Activated CD4-positive, alpha-beta T cell treated with anti-CD3 and anti-CD28 coated beads for 36 hours (primary cell): ENCODE measurements around the gene SPRING1. TPM values are rescaled to one million over a fixed set of nuclear protein-coding genes. Genes with fewer than 3 reads are reported as not detected.
A peak's percentile ranks its signal among the peaks of the same experiment; 100 is the strongest.

Experiments
- ATAC-seq: fragments of 200-7000 bp; cut with Tn5 transposase; one replicate; pipeline ENCODE4 v1.10.0; 2021; ENCODE audit warnings: mild to moderate bottlenecking, moderate library complexity
- CTCF ChIA-PET: fragments of 350-600 bp; sonication (Branson Sonifier 250); formaldehyde crosslinking; loops from one replicate; lab custom pipeline; 2021; ENCODE audit warnings: antibody characterized with exemption; lab: Charles Lee
- POLR2A ChIA-PET: fragments of 350-600 bp; sonication (Branson Sonifier 250); formaldehyde crosslinking; loops from one replicate; lab custom pipeline; 2021; ENCODE audit warnings: antibody characterized with exemption, inconsistent platforms; lab: Charles Lee
- DNase-seq: peaks from one replicate; pipeline ENCODE4 v3.0.0-alpha.2; 2020
- H3K27ac Mint-ChIP-seq: one replicate; pipeline ENCODE4 v1.8.0; 2021; ENCODE audit warnings: mixed read lengths
- H3K27me3 Mint-ChIP-seq: one replicate; pipeline ENCODE4 v1.8.0; 2021; ENCODE audit warnings: mixed read lengths
- H3K36me3 Mint-ChIP-seq: one replicate; pipeline ENCODE4 v1.8.0; 2021; ENCODE audit warnings: low read depth, mixed read lengths
- H3K4me1 Mint-ChIP-seq: one replicate; pipeline ENCODE4 v1.8.0; 2021; ENCODE audit warnings: mixed read lengths
- H3K4me3 Mint-ChIP-seq: one replicate; pipeline ENCODE4 v1.8.0; 2021; ENCODE audit warnings: mild to moderate bottlenecking, moderate library complexity, mixed read lengths
- H3K9me3 Mint-ChIP-seq: one replicate; pipeline ENCODE4 v1.8.0; 2021; ENCODE audit warnings: low read depth, mixed read lengths
- intact Hi-C, 2 experiments: fragments of 100-400 bp; cut with DNase I in 1 of 2; cut with micrococcal nuclease in 1 of 2; formaldehyde crosslinking; loops; one replicate each; pipeline versions ENCODE4 v1.14.2 to v1.15.1; 2022 to 2024; cut with DNase I, micrococcal nuclease
- total RNA-seq, 2 experiments: library from RNA; stranded (reverse); gene quantifications; one replicate each; pipeline ENCODE4 v1.2.3, GENCODE V29; 2021

Gene SPRING1
- total RNA-seq, 2 experiments from 2014 or later: 15.3 to 17.4 TPM

- CTCF ChIA-PET: no interaction called here
- intact Hi-C loops: loop anchor here (2.0 to 10.0 kb wide), 4 partner anchors 185 to 1636 kb away; partner anchors contain the start of genes RFC5 (in 1 of the 2) and TAOK3 (in 1 of the 2)
- Mint-ChIP-seq H3K27ac (peak overlapping the region; percentile 34), H3K4me1 (peaks cover 22% of the 10 kb centered on the region), H3K27me3 (no peaks in the 10 kb centered on the region), H3K9me3 (no peaks in the 10 kb centered on the region), H3K4me3 (peak overlapping the region; percentile 85), H3K36me3 (peaks cover 15% of the 10 kb centered on the region)
- POLR2A ChIA-PET: no interaction called here
- ATAC-seq: no peak
- peak; percentile 30 for DNase-seq
Measured at GRCh38 chr12:116736962-116737773, 701 bp downstream of the SPRING1 start.

- H3K9me3 Mint-ChIP-seq: no peaks in the 10 kb centered on the region
- ChIA-PET CTCF (interaction anchor here (0.5 to 0.7 kb wide), 2 partner anchors 270 to 475 kb away, joined by 3 read pairs; no protein-coding TSS in a partner anchor), POLR2A (interaction anchor here (0.5 to 0.6 kb wide), 2 partner anchors 12 to 16 kb away, joined by 3 to 7 read pairs; no protein-coding TSS in a partner anchor)
- no peaks in the 10 kb centered on the region for H3K27me3 Mint-ChIP-seq
- DNase-seq: peak; percentile 16
- intact Hi-C loops: loop anchor here (2.0 to 10.0 kb wide), 4 partner anchors 186 to 1637 kb away; partner anchors contain the start of genes RFC5 (in 1 of the 2) and TAOK3 (in 1 of the 2)
- H3K4me1 Mint-ChIP-seq: peaks cover 23% of the 10 kb centered on the region
- H3K36me3 Mint-ChIP-seq: peaks cover 12% of the 10 kb centered on the region
- H3K4me3 Mint-ChIP-seq: peak overlapping the region; percentile 85
- ATAC-seq: no peak
- H3K27ac Mint-ChIP-seq: no peak overlapping the region
Measured at GRCh38 chr12:116735951-116736599, 1.8 kb downstream of the SPRING1 start.

- ChIA-PET CTCF (no interaction called here), POLR2A (no interaction called here)
- Mint-ChIP-seq H3K27me3 (no peaks in the 10 kb centered on the region), H3K4me3 (no peak overlapping the region), H3K27ac (peak overlapping the region; percentile 3), H3K4me1 (peaks cover 23% of the 10 kb centered on the region), H3K36me3 (peaks cover 12% of the 10 kb centered on the region), H3K9me3 (no peaks in the 10 kb centered on the region)
- no peak for DNase-seq
- intact Hi-C loops: loop anchor here (5.0 to 10.0 kb wide), 3 partner anchors 187 to 1282 kb away; partner anchors contain the start of gene RFC5 (in 1 of the 2)
- no peak for ATAC-seq
Measured at GRCh38 chr12:116735084-116735483, 2.8 kb downstream of the SPRING1 start.

GRCh38 chr12:116734156-116734768, 3.6 kb downstream of the SPRING1 start:
- H3K27ac Mint-ChIP-seq: no peak overlapping the region
- peaks cover 25% of the 10 kb centered on the region for H3K4me1 Mint-ChIP-seq
- no peak overlapping the region for H3K4me3 Mint-ChIP-seq
- no peaks in the 10 kb centered on the region for H3K27me3 Mint-ChIP-seq
- ChIA-PET POLR2A (no interaction called here), CTCF (no interaction called here)
- peaks cover 13% of the 10 kb centered on the region for H3K36me3 Mint-ChIP-seq
- no peak for DNase-seq
- ATAC-seq: no peak
- intact Hi-C loops: loop anchor here in 1 of 2 experiments (10.0 kb wide), 1 partner anchor 231 kb away; no protein-coding TSS in a partner anchor
- no peaks in the 10 kb centered on the region for H3K9me3 Mint-ChIP-seq

GRCh38 chr12:116731801-116732200, 6.1 kb downstream of the SPRING1 start:
- no peak overlapping the region for H3K4me3 Mint-ChIP-seq
- no peak overlapping the region for H3K27ac Mint-ChIP-seq
- H3K27me3 Mint-ChIP-seq: no peaks in the 10 kb centered on the region
- peaks cover 19% of the 10 kb centered on the region for H3K36me3 Mint-ChIP-seq
- intact Hi-C loops: loop anchor here in 1 of 2 experiments (10.0 kb wide), 1 partner anchor 233 kb away; no protein-coding TSS in a partner anchor
- ChIA-PET POLR2A (no interaction called here), CTCF (no interaction called here)
- H3K9me3 Mint-ChIP-seq: no peaks in the 10 kb centered on the region
- no peak for DNase-seq
- H3K4me1 Mint-ChIP-seq: peaks cover 26% of the 10 kb centered on the region
- ATAC-seq: no peak

- no peaks in the 10 kb centered on the region for H3K27me3 Mint-ChIP-seq
- H3K27ac Mint-ChIP-seq: no peak overlapping the region
- DNase-seq: no peak
- ATAC-seq: no peak
- no peak overlapping the region for H3K4me3 Mint-ChIP-seq
- peaks cover 8% of the 10 kb centered on the region for H3K36me3 Mint-ChIP-seq
- POLR2A ChIA-PET: no interaction called here
- peaks cover 15% of the 10 kb centered on the region for H3K4me1 Mint-ChIP-seq
- CTCF ChIA-PET: interaction anchor here (0.7 kb wide), 1 partner anchor 9 kb away, joined by 3 read pairs; no protein-coding TSS in a partner anchor
- intact Hi-C loops: no loop called here
- no peaks in the 10 kb centered on the region for H3K9me3 Mint-ChIP-seq
Measured at GRCh38 chr12:116727891-116728290, 10.0 kb downstream of the SPRING1 start.

GRCh38 chr12:116727261-116727660, 10.6 kb downstream of the SPRING1 start:
- ATAC-seq: no peak
- Mint-ChIP-seq H3K36me3 (peaks cover 14% of the 10 kb centered on the region), H3K27ac (no peak overlapping the region), H3K27me3 (no peaks in the 10 kb centered on the region), H3K9me3 (no peaks in the 10 kb centered on the region), H3K4me3 (no peak overlapping the region), H3K4me1 (peaks cover 21% of the 10 kb centered on the region)
- POLR2A ChIA-PET: no interaction called here
- DNase-seq: no peak
- CTCF ChIA-PET: interaction anchor here (0.7 to 0.9 kb wide), 2 partner anchors 9 to 24 kb away, joined by 3 to 4 read pairs; no protein-coding TSS in a partner anchor
- intact Hi-C loops: no loop called here

- CTCF ChIA-PET: interaction anchor here (0.6 to 1.7 kb wide), 4 partner anchors 17 to 338 kb away, joined by 3 to 8 read pairs (median 4); no protein-coding TSS in a partner anchor
Measured at GRCh38 chr12:116726694-116727093, 11.2 kb downstream of the SPRING1 start.

GRCh38 chr12:116722245-116722644, 15.6 kb downstream of the SPRING1 start:
- CTCF ChIA-PET: interaction anchor here (0.5 to 3.7 kb wide), 6 partner anchors 13 to 221 kb away, joined by 3 to 22 read pairs (median 3); no protein-coding TSS in a partner anchor
- peak overlapping the region; percentile 47 for H3K27ac Mint-ChIP-seq
- no peak overlapping the region for H3K4me3 Mint-ChIP-seq
- H3K36me3 Mint-ChIP-seq: peaks cover 9% of the 10 kb centered on the region
- DNase-seq (no peak), ATAC-seq (peak; percentile 51)
- POLR2A ChIA-PET: no interaction called here
- H3K4me1 Mint-ChIP-seq: peaks cover 18% of the 10 kb centered on the region
- H3K27me3 Mint-ChIP-seq: no peaks in the 10 kb centered on the region
- intact Hi-C loops: no loop called here
- H3K9me3 Mint-ChIP-seq: no peaks in the 10 kb centered on the region

More at GRCh38 chr12:116726694-116727093, 11.2 kb downstream of the SPRING1 start:
- Mint-ChIP-seq H3K27me3 (no peaks in the 10 kb centered on the region), H3K4me1 (peaks cover 22% of the 10 kb centered on the region), H3K4me3 (no peak overlapping the region), H3K27ac (no peak overlapping the region), H3K9me3 (no peaks in the 10 kb centered on the region), H3K36me3 (peaks cover 14% of the 10 kb centered on the region)
- POLR2A ChIA-PET: no interaction called here
- ATAC-seq (no peak), DNase-seq (no peak)
- intact Hi-C loops: no loop called here

- POLR2A ChIA-PET: interaction anchor here (1.6 kb wide), 1 partner anchor 11 kb away, joined by 5 read pairs; no protein-coding TSS in a partner anchor
- H3K27ac Mint-ChIP-seq: peak overlapping the region; percentile 58
Measured at GRCh38 chr12:116719731-116720528, 17.9 kb downstream of the SPRING1 start.

More at GRCh38 chr12:116719731-116720528, 17.9 kb downstream of the SPRING1 start:
- Mint-ChIP-seq H3K27me3 (no peaks in the 10 kb centered on the region), H3K4me3 (no peak overlapping the region), H3K9me3 (no peaks in the 10 kb centered on the region), H3K36me3 (peaks cover 16% of the 10 kb centered on the region), H3K4me1 (peaks cover 18% of the 10 kb centered on the region)
- DNase-seq (no peak), ATAC-seq (no peak)
- intact Hi-C loops: no loop called here
- CTCF ChIA-PET: interaction anchor here (0.7 to 3.7 kb wide), 5 partner anchors 11 to 653 kb away, joined by 3 to 22 read pairs (median 4); no protein-coding TSS in a partner anchor
